Mesenchymal stem cell (in vitro differentiated cells and primary cell): ENCODE data around the gene SLC30A2.
A peak's percentile ranks its signal among the peaks of the same experiment; 100 is the strongest.

ENCODE experiments used
- DNase-seq: peaks from one replicate; pipeline ENCODE4 v3.0.0-alpha.2; 2013
- H2AFZ ChIP-seq: one replicate; pipeline ENCODE4 v1.6.1; 2013; ENCODE audit warnings: low read depth, mild to moderate bottlenecking, control low read depth, inconsistent platforms, low read length, moderate library complexity
- H2AK5ac ChIP-seq: 2 replicates; pipeline ENCODE4 v1.6.1; 2013; ENCODE audit warnings: low read length, moderate library complexity, mild to moderate bottlenecking, inconsistent platforms; ENCODE audit not compliant: severe bottlenecking
- H2BK120ac ChIP-seq: one replicate; pipeline ENCODE4 v1.6.1; 2013; ENCODE audit warnings: low read depth, mild to moderate bottlenecking, inconsistent platforms, low read length, moderate library complexity
- H2BK12ac ChIP-seq, 2 experiments: one replicate each; pipeline ENCODE4 v1.6.1; 2013; ENCODE audit warnings: inconsistent platforms in 2 of 2, low read length in 2 of 2, mild to moderate bottlenecking in 2 of 2, moderate library complexity in 2 of 2, control low read depth in 1 of 2
- H2BK15ac ChIP-seq: one replicate; pipeline ENCODE4 v1.6.1; 2013; ENCODE audit warnings: mild to moderate bottlenecking, low read depth, inconsistent platforms; ENCODE audit not compliant: poor library complexity, severe bottlenecking
- H2BK5ac ChIP-seq: 2 replicates; pipeline ENCODE4 v1.6.1; 2013; ENCODE audit warnings: low read depth, mild to moderate bottlenecking, low read length, control low read depth, inconsistent platforms; ENCODE audit not compliant: poor library complexity, severe bottlenecking
- H3K14ac ChIP-seq, 2 experiments: one replicate each; pipeline ENCODE4 v1.6.1; 2013; ENCODE audit warnings: inconsistent platforms in 2 of 2, low read length in 2 of 2, control low read depth in 1 of 2, mild to moderate bottlenecking in 1 of 2, moderate library complexity in 1 of 2
- H3K18ac ChIP-seq, 2 experiments: one replicate each; pipeline ENCODE4 v1.6.1; 2013; ENCODE audit warnings: inconsistent platforms in 2 of 2, low read length in 2 of 2, control low read depth in 1 of 2, low read depth in 1 of 2, mild to moderate bottlenecking in 1 of 2
- H3K23ac ChIP-seq, 2 experiments: one replicate each; pipeline ENCODE4 v1.6.1; 2013; ENCODE audit warnings: inconsistent platforms in 2 of 2, low read length in 2 of 2, mild to moderate bottlenecking in 2 of 2, moderate library complexity in 2 of 2, control low read depth in 1 of 2
- H3K27ac ChIP-seq: 2 replicates; pipeline ENCODE4 v1.5.1; 2013; ENCODE audit warnings: mild to moderate bottlenecking, moderate library complexity, low read length, control low read depth, inconsistent platforms; ENCODE audit not compliant: poor library complexity, severe bottlenecking
- H3K27me3 ChIP-seq, 2 experiments: 2 replicates each; pipeline versions ENCODE4 v1.6.1 to v1.7.0; 2013; ENCODE audit warnings: low read length in 2 of 2, mild to moderate bottlenecking in 2 of 2, moderate library complexity in 2 of 2, control low read depth in 1 of 2, inconsistent platforms in 1 of 2; ENCODE audit not compliant: control insufficient read depth in 1 of 2, insufficient read depth in 1 of 2
- H3K36me3 ChIP-seq, 2 experiments: 2 replicates each; pipeline versions ENCODE4 v1.6.1 to v1.7.0; 2013; ENCODE audit warnings: low read length in 2 of 2, control low read depth in 1 of 2, inconsistent platforms in 1 of 2, low read depth in 1 of 2, mild to moderate bottlenecking in 1 of 2; ENCODE audit not compliant: insufficient read depth in 2 of 2, control insufficient read depth in 1 of 2
- H3K4ac ChIP-seq, 2 experiments: one replicate each; pipeline ENCODE4 v1.6.1; 2013; ENCODE audit warnings: inconsistent platforms in 2 of 2, low read length in 2 of 2, mild to moderate bottlenecking in 2 of 2, moderate library complexity in 2 of 2, control low read depth in 1 of 2, low read depth in 1 of 2
- H3K4me1 ChIP-seq: 2 replicates; pipeline ENCODE4 v1.6.1; 2013; ENCODE audit warnings: low read depth, low read length, control low read depth; ENCODE audit not compliant: control insufficient read depth, insufficient read depth
- H3K4me2 ChIP-seq: 2 replicates; pipeline ENCODE4 v1.6.1; 2013; ENCODE audit warnings: low read length, mild to moderate bottlenecking, inconsistent platforms; ENCODE audit not compliant: poor library complexity, severe bottlenecking
- H3K4me3 ChIP-seq, 2 experiments: 2 replicates each; pipeline versions ENCODE4 v1.5.1 to v1.7.0; 2013; ENCODE audit warnings: low read length in 2 of 2, mild to moderate bottlenecking in 2 of 2, control low read depth in 1 of 2, low read depth in 1 of 2; ENCODE audit not compliant: insufficient read depth in 1 of 2
- H3K79me1 ChIP-seq: replicated peaks from 2 replicates; pipeline ENCODE4 v1.6.1; 2013; ENCODE audit warnings: mild to moderate bottlenecking, control low read depth, low read length, inconsistent platforms; ENCODE audit not compliant: poor library complexity, severe bottlenecking
- H3K9ac ChIP-seq: 2 replicates; pipeline ENCODE4 v1.7.0; 2013; ENCODE audit warnings: mild to moderate bottlenecking, low read length, moderate library complexity
- H3K9me3 ChIP-seq: 2 replicates; pipeline ENCODE4 v1.7.0; 2013; ENCODE audit warnings: mild to moderate bottlenecking, low read length; ENCODE audit not compliant: control insufficient read depth
- H4K8ac ChIP-seq: one replicate; pipeline ENCODE4 v1.6.1; 2013; ENCODE audit warnings: inconsistent platforms, mild to moderate bottlenecking, low read length, moderate library complexity
- H4K91ac ChIP-seq: one replicate; pipeline ENCODE4 v1.6.1; 2013; ENCODE audit warnings: mild to moderate bottlenecking, low read length, inconsistent platforms
- WGBS: methylation state at CpG from one replicate; pipeline ENCODE4 v1.1.7; 2013; ENCODE audit warnings: mixed read lengths; 5-methylcytosine and 5-hydroxymethylcytosine counted together

Gene SLC30A2

DNA sequence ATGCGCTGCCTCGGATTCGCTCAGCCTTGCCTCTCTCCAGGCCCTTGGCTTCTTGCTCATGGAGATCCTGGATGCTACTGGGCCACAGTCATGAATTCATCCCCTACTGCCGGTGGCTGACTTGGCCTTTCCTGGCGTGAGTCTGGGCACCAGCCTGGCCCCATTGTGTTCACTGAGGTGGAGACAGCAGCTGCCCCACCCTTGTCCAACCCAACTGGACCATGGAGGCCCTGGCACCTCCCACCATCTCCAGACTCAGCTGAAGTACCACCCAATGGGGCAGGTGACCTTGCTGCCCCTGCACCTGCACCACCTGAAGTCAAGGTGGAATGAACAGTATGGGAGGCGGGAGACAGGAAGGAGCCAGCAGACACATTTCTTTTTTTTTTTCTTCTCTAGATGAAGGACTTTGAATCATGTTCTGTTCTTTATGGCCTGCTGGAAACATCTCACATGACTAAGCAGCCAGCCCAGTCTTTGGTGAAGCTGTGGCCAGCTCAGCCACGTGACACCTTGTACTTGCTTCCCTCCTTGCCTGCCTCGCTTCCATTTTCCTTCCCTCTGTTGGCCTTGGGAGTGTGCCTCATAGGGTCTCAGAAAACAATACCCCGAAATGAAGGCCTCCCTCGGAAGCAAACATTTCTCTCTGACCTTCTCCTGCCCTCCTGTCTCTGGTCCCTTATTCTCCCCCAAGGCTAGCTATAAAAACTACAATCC, 3.8 kb upstream of the SLC30A2 start:
- Histone ChIP-seq H3K27me3 (peaks cover 70 to 84% of the 10 kb centered on the region in 2 experiments), H3K4me3 (no peak overlapping the region), H3K36me3 (no peaks in the 10 kb centered on the region), H2BK12ac (no peak overlapping the region), H2BK15ac (no peak overlapping the region), H2AFZ (no peak overlapping the region), H4K8ac (no peak overlapping the region), H2BK5ac (no peak overlapping the region), H3K4me2 (no peak overlapping the region), H3K9ac (no peak overlapping the region), H3K14ac (no peak overlapping the region), H2BK120ac (no peak overlapping the region), H3K18ac (no peak overlapping the region), H3K23ac (no peak overlapping the region), H3K4ac (no peak overlapping the region), H3K4me1 (peaks cover 9% of the 10 kb centered on the region), H3K79me1 (no peaks in the 10 kb centered on the region), H3K27ac (no peak overlapping the region), H4K91ac (no peak overlapping the region), H3K9me3 (no peaks in the 10 kb centered on the region), H2AK5ac (no peak overlapping the region)
- 69% methylated on average over 9 of the region's 10 CpGs for WGBS
- DNase-seq = no peak

DNA sequence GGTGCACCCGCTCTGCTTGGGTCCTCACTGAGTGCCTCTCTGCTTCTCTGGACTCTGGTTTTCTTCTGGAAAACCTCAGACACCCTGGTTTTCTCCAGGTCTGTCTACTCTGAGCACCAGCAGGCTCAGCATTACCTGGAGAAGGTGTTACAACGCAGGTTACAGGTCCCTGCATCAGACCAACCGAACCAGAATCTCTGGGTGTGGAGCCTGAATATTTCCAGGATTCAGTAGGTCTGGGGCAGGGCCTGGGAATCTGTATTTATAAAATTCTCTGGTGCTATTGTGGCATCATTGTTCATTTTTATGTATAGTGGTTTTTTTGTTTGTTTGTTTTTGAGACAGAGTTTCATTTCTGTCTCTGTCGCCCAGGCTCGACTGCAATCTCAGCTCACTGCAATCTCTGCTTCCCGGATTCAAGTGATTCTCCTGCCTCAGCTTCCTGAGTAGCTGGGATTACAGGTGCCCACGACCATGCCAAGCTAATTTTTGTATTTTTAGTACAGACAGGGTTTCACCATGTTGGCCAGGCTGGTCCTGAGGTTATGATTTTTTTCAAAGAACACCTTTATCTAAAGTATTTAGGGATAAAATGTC, 1.5 kb upstream of the SLC30A2 start:
- peaks cover 9% of the 10 kb centered on the region for H3K4me1 ChIP-seq
- no peak overlapping the region for H3K27ac ChIP-seq
- H3K79me1 ChIP-seq = no peaks in the 10 kb centered on the region
- no peak overlapping the region for H2BK15ac ChIP-seq
- no peak overlapping the region for H3K4ac ChIP-seq
- no peak overlapping the region for H3K18ac ChIP-seq
- no peak overlapping the region for H2BK120ac ChIP-seq
- H3K14ac ChIP-seq = no peak overlapping the region
- H3K4me2 ChIP-seq = no peak overlapping the region
- H2AFZ ChIP-seq = no peak overlapping the region
- no peak for DNase-seq
- H2BK12ac ChIP-seq = no peak overlapping the region
- H3K4me3 ChIP-seq = no peak overlapping the region
- H2BK5ac ChIP-seq = no peak overlapping the region
- no peak overlapping the region for H4K91ac ChIP-seq
- no peaks in the 10 kb centered on the region for H3K36me3 ChIP-seq
- peaks cover 87 to 92% of the 10 kb centered on the region in 2 experiments for H3K27me3 ChIP-seq
- WGBS = 88% methylated on average over 7 of the region's 7 CpGs
- no peak overlapping the region for H3K23ac ChIP-seq
- no peak overlapping the region for H2AK5ac ChIP-seq
- no peak overlapping the region for H4K8ac ChIP-seq
- H3K9ac ChIP-seq = no peak overlapping the region
- no peaks in the 10 kb centered on the region for H3K9me3 ChIP-seq

DNA sequence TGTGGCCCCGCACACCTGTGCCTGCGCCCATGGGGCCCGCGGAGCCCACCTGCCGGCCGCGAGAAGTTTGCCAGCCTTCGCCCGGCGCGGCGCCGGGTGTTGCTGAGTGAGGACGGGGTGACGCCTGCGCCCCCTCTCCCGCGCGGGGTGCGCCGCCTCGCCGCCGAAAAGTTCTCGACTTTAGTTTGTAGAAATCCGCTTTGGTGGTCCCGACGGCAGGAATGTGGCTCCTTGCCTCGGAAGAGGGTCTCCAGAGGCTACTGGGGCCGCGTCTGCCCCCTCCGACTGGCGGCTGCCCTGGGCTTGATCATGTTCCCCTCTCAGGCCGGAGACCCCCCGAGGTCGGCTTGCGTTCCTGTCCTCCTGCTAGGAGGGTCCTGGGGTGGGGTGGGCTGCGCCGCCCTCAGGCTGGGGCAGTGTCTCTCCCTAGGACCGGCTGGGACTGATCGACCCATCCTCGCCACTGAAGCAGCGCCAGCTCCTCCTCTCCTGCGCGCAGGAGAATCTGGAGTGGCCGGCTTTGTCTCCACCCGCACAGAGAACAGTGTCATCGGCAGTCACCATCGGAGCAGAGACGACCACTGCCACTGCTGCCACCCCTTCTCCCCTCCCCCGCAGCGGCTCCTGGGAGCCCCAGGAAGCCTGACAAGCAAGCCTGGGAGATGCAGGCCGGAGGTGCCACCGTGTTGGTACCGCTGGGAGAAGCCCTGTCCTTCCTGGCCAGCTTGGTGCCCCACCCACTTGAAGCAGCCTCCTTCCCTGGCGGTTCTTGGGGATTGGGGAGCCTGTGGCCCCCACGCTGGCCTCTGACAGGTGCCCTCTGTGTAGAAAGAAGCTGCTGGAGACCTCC, 553 bp upstream of the SLC30A2 start:
- Histone ChIP-seq H3K4me1 (peaks cover 9% of the 10 kb centered on the region), H2AFZ (no peak overlapping the region), H3K79me1 (no peaks in the 10 kb centered on the region), H4K8ac (no peak overlapping the region), H3K4me3 (no peak overlapping the region), H3K36me3 (no peaks in the 10 kb centered on the region), H3K23ac (no peak overlapping the region), H3K18ac (no peak overlapping the region), H2BK15ac (no peak overlapping the region), H3K27ac (no peak overlapping the region), H3K9me3 (no peaks in the 10 kb centered on the region), H3K14ac (no peak overlapping the region), H3K9ac (no peak overlapping the region), H3K4me2 (peak overlapping the region; percentile 41), H2BK12ac (no peak overlapping the region), H2BK5ac (no peak overlapping the region), H3K4ac (no peak overlapping the region), H2AK5ac (no peak overlapping the region), H3K27me3 (peaks cover 88 to 97% of the 10 kb centered on the region in 2 experiments), H2BK120ac (no peak overlapping the region), H4K91ac (no peak overlapping the region)
- DNase-seq = no peak
- 15% methylated on average over 55 of the region's 57 CpGs for WGBS
